ENCODE measurements around the gene RUNX2. TPM values are rescaled to one million over a fixed set of nuclear protein-coding genes. Genes with fewer than 3 reads are reported as not detected.
"Not testable (repeated sequence)": the region's sequence is repeated elsewhere in the genome, so short reads cannot be mapped to it uniquely, and the experiment has no call there.

Gene RUNX2
- total RNA-seq, 1 experiment from 2014 or later = 7.0 TPM

DNA sequence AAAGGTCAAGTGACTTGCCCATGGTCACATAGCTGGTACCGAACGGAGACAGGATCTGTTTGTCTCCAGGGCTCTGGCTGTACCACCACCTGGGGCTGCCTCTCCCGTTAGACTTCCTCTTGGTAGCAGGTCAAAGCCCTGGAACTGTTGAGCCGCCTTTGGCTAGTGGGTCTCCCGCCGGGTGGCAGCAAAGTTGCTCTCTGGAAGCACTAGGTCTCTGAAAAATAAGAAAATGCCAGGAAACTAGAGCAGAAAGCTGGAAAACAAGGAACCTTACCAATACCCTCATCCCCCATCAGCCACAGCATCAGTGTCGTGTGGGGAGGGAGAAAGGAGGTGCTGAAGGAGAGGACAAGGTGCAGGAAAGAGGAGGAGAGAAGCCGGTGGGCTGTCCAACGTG lies 340.6 kb downstream of the RUNX2 start:
- in situ Hi-C loops (cut with HindIII; ENCODE audit: low pct_unique_long_range_greater_than_20kb, low sequenced_read_pairs) = no loop called here

DNA sequence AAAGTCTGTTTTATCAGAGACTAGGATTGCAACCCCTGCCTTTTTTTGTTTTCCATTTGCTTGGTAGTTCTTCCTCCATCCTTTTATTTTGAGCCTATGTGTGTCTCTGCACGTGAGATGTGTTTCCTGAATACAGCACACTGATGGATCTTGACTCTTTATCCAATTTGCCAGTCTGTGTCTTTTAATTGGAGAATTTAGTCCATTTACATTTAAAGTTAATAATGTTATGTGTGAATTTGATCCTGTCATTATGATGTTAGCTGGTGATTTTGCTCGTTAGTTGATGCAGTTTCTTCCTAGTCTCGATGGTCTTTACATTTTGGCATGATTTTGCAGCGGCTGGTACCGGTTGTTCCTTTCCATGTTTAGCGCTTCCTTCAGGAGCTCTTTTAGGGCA lies 345.0 kb downstream of the RUNX2 start:
- H3K27ac ChIP-seq (ENCODE audit: low read length); intact Hi-C loops (cut with micrococcal nuclease; ENCODE audit: unreplicated experiment); DNase-seq (ENCODE audit: low read depth, low spot score); H3K4me3 ChIP-seq (ENCODE audit: low read depth in 2 of 2, low read length in 2 of 2); ATAC-seq; in situ Hi-C loops (cut with HindIII; ENCODE audit: low pct_unique_long_range_greater_than_20kb, low sequenced_read_pairs); H3K36me3 ChIP-seq (ENCODE audit: control insufficient read depth, insufficient read depth, low read length); POLR2A ChIA-PET; H3K27me3 ChIP-seq (ENCODE audit: control insufficient read depth, insufficient read depth, low read length); H3K9me3 ChIP-seq (ENCODE audit: control insufficient read depth, insufficient read depth, low read depth, low read length); CTCF ChIA-PET; BruUV-seq (replicated peaks): not testable (repeated sequence)
- H3K4me1 ChIP-seq (ENCODE audit: control insufficient read depth, insufficient read depth, low read length) = peaks cover 11% of the 10 kb centered on the region

More for the DNA sequence above, 340.6 kb downstream of the RUNX2 start:
- Histone ChIP-seq H3K4me1 (ENCODE audit: control insufficient read depth, insufficient read depth, low read length) (peaks cover 2% of the 10 kb centered on the region; the same call in 1 of the 2 replicates), H3K9me3 (ENCODE audit: control insufficient read depth, insufficient read depth, low read depth, low read length) (no peaks in the 10 kb centered on the region), H3K27me3 (ENCODE audit: control insufficient read depth, insufficient read depth, low read length) (no peaks in the 10 kb centered on the region; the same call in 1 of the 2 replicates), H3K36me3 (ENCODE audit: control insufficient read depth, insufficient read depth, low read length) (no peaks in the 10 kb centered on the region), H3K4me3 (ENCODE audit: low read depth in 2 of 2, low read length in 2 of 2) (no peak overlapping the region), H3K27ac (ENCODE audit: low read length) (no peak overlapping the region)
- no peak for DNase-seq (ENCODE audit: low read depth, low spot score)
- ATAC-seq = no peak
- ChIA-PET POLR2A (no interaction called here), CTCF (interaction anchor here (0.7 kb wide), 1 partner anchor 1075 kb away, joined by 3 read pairs; no protein-coding TSS in a partner anchor)
- BruUV-seq (replicated peaks) = no TSS peak
- TF ChIP-seq TCF7L2 (IDR thresholded peaks at IDR 0.05; ENCODE audit: low read depth, low read length) (no peak), POLR2AphosphoS5 (IDR thresholded peaks at IDR 0.05; ENCODE audit: low read depth, low read length) (no peak), SIN3A (IDR thresholded peaks at IDR 0.05; ENCODE audit: borderline replicate concordance, insufficient read depth, low read depth, low read length) (no peak)
- TF ChIP-seq, protein P1, sequence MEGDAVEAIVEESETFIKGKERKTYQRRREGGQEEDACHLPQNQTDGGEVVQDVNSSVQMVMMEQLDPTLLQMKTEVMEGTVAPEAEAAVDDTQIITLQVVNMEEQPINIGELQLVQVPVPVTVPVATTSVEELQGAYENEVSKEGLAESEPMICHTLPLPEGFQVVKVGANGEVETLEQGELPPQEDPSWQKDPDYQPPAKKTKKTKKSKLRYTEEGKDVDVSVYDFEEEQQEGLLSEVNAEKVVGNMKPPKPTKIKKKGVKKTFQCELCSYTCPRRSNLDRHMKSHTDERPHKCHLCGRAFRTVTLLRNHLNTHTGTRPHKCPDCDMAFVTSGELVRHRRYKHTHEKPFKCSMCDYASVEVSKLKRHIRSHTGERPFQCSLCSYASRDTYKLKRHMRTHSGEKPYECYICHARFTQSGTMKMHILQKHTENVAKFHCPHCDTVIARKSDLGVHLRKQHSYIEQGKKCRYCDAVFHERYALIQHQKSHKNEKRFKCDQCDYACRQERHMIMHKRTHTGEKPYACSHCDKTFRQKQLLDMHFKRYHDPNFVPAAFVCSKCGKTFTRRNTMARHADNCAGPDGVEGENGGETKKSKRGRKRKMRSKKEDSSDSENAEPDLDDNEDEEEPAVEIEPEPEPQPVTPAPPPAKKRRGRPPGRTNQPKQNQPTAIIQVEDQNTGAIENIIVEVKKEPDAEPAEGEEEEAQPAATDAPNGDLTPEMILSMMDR (IDR thresholded peaks at IDR 0.05) = no peak
- TF ChIP-seq, protein P2, sequence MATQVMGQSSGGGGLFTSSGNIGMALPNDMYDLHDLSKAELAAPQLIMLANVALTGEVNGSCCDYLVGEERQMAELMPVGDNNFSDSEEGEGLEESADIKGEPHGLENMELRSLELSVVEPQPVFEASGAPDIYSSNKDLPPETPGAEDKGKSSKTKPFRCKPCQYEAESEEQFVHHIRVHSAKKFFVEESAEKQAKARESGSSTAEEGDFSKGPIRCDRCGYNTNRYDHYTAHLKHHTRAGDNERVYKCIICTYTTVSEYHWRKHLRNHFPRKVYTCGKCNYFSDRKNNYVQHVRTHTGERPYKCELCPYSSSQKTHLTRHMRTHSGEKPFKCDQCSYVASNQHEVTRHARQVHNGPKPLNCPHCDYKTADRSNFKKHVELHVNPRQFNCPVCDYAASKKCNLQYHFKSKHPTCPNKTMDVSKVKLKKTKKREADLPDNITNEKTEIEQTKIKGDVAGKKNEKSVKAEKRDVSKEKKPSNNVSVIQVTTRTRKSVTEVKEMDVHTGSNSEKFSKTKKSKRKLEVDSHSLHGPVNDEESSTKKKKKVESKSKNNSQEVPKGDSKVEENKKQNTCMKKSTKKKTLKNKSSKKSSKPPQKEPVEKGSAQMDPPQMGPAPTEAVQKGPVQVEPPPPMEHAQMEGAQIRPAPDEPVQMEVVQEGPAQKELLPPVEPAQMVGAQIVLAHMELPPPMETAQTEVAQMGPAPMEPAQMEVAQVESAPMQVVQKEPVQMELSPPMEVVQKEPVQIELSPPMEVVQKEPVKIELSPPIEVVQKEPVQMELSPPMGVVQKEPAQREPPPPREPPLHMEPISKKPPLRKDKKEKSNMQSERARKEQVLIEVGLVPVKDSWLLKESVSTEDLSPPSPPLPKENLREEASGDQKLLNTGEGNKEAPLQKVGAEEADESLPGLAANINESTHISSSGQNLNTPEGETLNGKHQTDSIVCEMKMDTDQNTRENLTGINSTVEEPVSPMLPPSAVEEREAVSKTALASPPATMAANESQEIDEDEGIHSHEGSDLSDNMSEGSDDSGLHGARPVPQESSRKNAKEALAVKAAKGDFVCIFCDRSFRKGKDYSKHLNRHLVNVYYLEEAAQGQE (IDR thresholded peaks at IDR 0.05; ENCODE audit: insufficient read depth in 1 of 2, low read depth in 2 of 2, low read length in 1 of 2) = no peak
- intact Hi-C loops (cut with micrococcal nuclease; ENCODE audit: unreplicated experiment) = no loop called here

DNA sequence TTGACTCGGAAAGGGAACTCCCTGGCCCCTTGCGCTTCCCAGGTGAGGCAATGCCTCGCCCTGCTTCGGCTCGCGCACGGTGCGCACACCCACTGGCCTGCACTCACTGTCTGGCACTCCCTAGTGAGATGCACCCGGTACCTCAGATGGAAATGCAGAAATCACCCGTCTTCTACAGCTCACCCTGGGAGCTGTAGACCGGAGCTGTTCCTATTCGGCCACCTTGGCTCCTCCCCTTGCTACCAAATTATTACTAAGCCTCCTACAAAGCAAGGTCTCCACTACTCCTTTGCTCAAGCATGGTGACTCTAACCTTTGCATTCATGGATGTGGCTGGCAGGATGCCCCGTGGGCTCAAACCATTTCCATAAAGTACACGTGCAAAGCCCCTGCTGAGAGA lies 347.0 kb downstream of the RUNX2 start:
- H3K4me3 ChIP-seq (ENCODE audit: low read depth in 2 of 2, low read length in 2 of 2); H3K27ac ChIP-seq (ENCODE audit: low read length); intact Hi-C loops (cut with micrococcal nuclease; ENCODE audit: unreplicated experiment); CTCF ChIA-PET; POLR2A ChIA-PET; in situ Hi-C loops (cut with HindIII; ENCODE audit: low pct_unique_long_range_greater_than_20kb, low sequenced_read_pairs); H3K9me3 ChIP-seq (ENCODE audit: control insufficient read depth, insufficient read depth, low read depth, low read length); BruUV-seq (replicated peaks); DNase-seq (ENCODE audit: low read depth, low spot score); H3K27me3 ChIP-seq (ENCODE audit: control insufficient read depth, insufficient read depth, low read length); ATAC-seq; H3K36me3 ChIP-seq (ENCODE audit: control insufficient read depth, insufficient read depth, low read length): not testable (repeated sequence)
- H3K4me1 ChIP-seq (ENCODE audit: control insufficient read depth, insufficient read depth, low read length) = peaks cover 13% of the 10 kb centered on the region
